ENCODE results near the gene POLR3A.

- TF ChIP-seq, protein P1, sequence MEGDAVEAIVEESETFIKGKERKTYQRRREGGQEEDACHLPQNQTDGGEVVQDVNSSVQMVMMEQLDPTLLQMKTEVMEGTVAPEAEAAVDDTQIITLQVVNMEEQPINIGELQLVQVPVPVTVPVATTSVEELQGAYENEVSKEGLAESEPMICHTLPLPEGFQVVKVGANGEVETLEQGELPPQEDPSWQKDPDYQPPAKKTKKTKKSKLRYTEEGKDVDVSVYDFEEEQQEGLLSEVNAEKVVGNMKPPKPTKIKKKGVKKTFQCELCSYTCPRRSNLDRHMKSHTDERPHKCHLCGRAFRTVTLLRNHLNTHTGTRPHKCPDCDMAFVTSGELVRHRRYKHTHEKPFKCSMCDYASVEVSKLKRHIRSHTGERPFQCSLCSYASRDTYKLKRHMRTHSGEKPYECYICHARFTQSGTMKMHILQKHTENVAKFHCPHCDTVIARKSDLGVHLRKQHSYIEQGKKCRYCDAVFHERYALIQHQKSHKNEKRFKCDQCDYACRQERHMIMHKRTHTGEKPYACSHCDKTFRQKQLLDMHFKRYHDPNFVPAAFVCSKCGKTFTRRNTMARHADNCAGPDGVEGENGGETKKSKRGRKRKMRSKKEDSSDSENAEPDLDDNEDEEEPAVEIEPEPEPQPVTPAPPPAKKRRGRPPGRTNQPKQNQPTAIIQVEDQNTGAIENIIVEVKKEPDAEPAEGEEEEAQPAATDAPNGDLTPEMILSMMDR (IDR thresholded peaks at IDR 0.05): no peak
- no peak for TF ChIP-seq RCOR1 (IDR thresholded peaks at IDR 0.05; ENCODE audit: low read length)
- TF ChIP-seq PBX3 (IDR thresholded peaks at IDR 0.05): no peak
- no peak for TF ChIP-seq SMC3 (IDR thresholded peaks at IDR 0.05; ENCODE audit: low read depth, low read length)
- no peak for TF ChIP-seq TEAD4 (IDR thresholded peaks at IDR 0.05; ENCODE audit: borderline replicate concordance, insufficient read depth)
- TF ChIP-seq POLR2AphosphoS5 (IDR thresholded peaks at IDR 0.05; ENCODE audit: low read depth, low read length): no peak
- TF ChIP-seq, protein P2, sequence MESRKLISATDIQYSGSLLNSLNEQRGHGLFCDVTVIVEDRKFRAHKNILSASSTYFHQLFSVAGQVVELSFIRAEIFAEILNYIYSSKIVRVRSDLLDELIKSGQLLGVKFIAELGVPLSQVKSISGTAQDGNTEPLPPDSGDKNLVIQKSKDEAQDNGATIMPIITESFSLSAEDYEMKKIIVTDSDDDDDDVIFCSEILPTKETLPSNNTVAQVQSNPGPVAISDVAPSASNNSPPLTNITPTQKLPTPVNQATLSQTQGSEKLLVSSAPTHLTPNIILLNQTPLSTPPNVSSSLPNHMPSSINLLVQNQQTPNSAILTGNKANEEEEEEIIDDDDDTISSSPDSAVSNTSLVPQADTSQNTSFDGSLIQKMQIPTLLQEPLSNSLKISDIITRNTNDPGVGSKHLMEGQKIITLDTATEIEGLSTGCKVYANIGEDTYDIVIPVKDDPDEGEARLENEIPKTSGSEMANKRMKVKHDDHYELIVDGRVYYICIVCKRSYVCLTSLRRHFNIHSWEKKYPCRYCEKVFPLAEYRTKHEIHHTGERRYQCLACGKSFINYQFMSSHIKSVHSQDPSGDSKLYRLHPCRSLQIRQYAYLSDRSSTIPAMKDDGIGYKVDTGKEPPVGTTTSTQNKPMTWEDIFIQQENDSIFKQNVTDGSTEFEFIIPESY (IDR thresholded peaks at IDR 0.05; ENCODE audit: borderline replicate concordance, low read depth): no peak
- TF ChIP-seq RAD21 (IDR thresholded peaks at IDR 0.05; ENCODE audit: low read length): no peak
- TF ChIP-seq EP300 (IDR thresholded peaks at IDR 0.05; ENCODE audit: borderline replicate concordance in 1 of 2, low read depth in 1 of 2, low read length in 1 of 2): no peak
- no peak for TF ChIP-seq MAX (IDR thresholded peaks at IDR 0.05; ENCODE audit: low read depth)
- TF ChIP-seq USF2 (IDR thresholded peaks at IDR 0.05; ENCODE audit: borderline replicate concordance, low read depth, low read length): no peak
These were observed 56.0 kb downstream of the POLR3A start for GRCh38 chr10:77973276-77973675.

Data from SK-N-SH (cell line).